ENCODE results near the gene CDK11B.

CDK11B gene

DNA sequence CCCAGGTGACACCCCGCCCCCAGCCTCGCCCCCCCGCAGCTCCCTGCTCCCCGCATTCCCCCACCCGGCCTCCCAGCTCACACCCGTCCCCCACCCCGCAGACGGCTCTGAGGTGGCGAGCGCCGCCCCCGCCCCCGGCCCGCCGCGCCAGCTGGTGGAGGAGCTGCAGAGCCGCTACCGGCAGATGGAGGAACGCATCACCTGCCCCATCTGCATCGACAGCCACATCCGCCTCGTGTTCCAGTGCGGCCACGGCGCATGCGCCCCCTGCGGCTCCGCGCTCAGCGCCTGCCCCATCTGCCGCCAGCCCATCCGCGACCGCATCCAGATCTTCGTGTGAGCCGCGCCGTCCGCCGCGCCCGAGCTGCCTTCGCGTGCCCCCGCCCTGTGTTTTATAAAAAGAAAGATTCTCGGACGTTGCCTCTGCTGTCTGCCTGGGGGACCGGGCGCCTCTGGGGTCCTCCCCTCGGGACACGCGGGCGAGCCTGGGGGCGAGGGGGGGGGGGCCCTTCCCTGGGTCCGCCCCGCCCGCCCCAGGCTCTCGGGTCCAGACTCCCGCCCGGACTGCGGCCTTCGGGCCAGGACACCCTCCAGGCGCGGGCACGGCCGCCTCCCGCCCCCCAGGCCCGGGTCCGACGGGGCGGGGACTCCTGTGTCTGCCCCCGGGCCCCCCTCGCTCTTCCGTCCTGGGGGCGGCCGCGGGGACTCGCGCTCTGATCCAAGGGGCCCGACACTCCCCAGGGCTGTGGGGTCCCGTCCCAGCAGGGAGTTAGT lies 28.4 kb downstream of the CDK11B start:
- H3K4me3 ChIP-seq (replicated peaks in 1 of 2; ENCODE audit: low read depth in 2 of 2, low read length in 2 of 2), result no peak overlapping the region
- TF ChIP-seq, protein P1, sequence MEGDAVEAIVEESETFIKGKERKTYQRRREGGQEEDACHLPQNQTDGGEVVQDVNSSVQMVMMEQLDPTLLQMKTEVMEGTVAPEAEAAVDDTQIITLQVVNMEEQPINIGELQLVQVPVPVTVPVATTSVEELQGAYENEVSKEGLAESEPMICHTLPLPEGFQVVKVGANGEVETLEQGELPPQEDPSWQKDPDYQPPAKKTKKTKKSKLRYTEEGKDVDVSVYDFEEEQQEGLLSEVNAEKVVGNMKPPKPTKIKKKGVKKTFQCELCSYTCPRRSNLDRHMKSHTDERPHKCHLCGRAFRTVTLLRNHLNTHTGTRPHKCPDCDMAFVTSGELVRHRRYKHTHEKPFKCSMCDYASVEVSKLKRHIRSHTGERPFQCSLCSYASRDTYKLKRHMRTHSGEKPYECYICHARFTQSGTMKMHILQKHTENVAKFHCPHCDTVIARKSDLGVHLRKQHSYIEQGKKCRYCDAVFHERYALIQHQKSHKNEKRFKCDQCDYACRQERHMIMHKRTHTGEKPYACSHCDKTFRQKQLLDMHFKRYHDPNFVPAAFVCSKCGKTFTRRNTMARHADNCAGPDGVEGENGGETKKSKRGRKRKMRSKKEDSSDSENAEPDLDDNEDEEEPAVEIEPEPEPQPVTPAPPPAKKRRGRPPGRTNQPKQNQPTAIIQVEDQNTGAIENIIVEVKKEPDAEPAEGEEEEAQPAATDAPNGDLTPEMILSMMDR (IDR thresholded peaks at IDR 0.05; ENCODE audit: low read depth, low read length), result no peak
- DNase-seq (ENCODE audit: low read depth in 2 of 2), result peak; percentile 46 to 67

DNA sequence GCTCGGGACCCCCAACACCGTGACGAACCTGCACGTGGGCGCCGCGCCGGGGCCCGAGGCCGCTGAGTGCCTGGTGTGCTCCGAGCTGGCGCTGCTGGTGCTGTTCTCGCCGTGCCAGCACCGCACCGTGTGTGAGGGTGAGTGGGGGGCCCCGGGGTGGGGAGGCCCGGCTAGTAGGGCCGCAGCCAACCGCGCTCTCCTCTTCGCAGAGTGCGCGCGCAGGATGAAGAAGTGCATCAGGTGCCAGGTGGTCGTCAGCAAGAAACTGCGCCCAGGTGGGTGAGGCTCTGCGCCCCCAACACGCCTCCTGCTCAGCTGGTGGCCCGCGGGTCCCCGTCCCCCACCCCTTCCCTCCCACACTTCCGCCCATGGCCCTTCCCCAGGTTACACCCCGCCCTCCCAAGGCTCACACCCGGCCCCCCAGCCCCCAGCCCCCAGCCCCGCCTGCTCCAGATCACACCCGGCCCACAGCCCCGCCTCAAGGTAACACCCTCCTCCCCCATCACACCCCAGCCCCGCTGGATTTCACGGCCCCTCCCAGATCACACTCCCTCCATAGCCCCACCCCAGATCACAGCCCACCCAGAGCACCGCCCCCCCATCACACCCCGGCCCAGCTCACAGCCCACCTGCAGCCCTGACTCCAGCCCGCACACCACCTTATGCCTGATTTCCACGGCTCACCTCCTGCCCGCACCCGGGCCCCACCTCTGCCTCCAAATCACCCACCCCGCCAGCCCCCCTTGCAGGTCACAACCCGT lies 29.2 kb downstream of the CDK11B start:
- DNase-seq (ENCODE audit: low read depth in 2 of 2), result no peak
- no peak overlapping the region for H3K4me3 ChIP-seq (replicated peaks in 1 of 2; ENCODE audit: low read depth in 2 of 2, low read length in 2 of 2)
- TF ChIP-seq, protein P1 (IDR thresholded peaks at IDR 0.05; ENCODE audit: low read depth, low read length), result no peak

DNA sequence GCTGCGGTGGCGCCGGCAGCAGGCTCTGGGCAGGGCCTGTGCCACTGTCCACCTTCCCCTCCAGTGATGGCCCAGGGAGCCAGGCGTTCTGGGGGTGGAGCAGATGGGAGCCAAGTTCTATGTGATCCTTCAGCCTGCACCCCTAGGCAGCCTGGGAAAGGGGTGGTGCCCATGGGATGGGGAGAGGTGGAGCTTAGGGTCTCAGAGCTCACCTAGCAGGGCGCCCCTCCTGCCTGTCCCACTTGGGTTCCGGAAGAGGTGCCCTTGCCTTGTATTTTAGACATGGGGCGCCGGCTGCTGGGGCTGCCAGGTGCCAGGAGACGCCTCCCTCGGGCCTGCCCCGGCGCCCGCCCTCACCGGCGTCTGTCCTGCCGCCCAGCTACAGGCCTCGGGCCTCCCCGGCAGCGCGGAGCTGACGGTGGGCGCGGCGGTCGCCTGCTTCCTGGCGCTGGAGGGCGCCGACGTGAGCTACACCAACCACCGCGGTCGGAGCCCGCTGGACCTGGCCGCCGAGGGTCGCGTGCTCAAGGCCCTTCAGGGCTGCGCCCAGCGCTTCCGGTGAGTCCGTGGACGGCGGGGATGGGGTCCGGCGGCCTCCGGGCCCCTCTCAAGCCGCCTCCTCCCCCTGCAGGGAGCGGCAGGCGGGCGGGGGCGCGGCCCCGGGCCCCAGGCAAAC lies 29.9 kb downstream of the CDK11B start:
- TF ChIP-seq, protein P1 (IDR thresholded peaks at IDR 0.05; ENCODE audit: low read depth, low read length), result no peak
- no peak for DNase-seq (ENCODE audit: low read depth in 2 of 2)
- H3K4me3 ChIP-seq (replicated peaks in 1 of 2; ENCODE audit: low read depth in 2 of 2, low read length in 2 of 2), result no peak overlapping the region

DNA sequence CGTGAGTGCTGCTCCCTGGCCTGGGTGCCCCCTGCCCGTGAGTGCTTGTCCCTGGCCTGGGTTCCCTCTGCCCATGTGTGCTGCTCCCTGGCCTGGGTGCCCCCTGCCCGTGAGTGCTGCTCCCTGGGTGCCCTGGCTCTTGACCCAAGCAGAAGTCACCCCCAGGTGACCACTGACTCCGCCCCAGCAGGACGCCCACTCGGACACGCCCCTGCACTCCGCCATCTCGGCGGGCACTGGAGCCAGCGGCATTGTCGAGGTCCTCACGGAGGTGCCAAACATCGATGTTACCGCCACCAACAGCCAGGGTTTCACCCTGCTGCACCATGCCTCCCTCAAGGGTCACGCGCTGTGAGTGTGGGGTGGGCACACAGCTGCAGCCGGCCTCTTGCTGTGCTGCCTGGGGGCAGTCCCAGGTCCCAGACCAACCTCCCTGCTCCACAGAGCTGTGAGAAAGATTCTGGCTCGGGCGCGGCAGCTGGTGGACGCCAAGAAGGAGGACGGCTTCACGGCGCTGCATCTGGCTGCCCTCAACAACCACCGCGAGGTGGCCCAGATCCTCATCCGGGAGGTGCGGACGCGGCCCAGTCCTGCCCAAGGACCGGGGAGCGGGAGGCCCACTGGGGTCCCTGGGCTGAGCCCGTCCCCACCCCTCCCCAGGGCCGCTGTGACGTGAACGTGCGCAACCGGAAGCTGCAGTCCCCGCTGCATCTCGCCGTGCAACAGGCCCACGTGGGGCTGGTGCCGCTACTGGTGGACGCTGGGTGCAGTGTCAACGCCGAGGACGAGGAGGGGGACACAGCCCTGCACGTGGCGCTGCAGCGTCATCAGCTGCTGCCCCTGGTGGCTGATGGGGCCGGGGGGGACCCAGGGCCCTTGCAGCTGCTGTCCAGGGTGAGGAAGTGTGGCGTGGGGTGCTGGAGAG lies 30.7 kb downstream of the CDK11B start:
- no peak for DNase-seq (ENCODE audit: low read depth in 2 of 2)
- no peak overlapping the region for H3K4me3 ChIP-seq (replicated peaks in 1 of 2; ENCODE audit: low read depth in 2 of 2, low read length in 2 of 2)
- TF ChIP-seq, protein P1 (IDR thresholded peaks at IDR 0.05; ENCODE audit: low read depth, low read length), result no peak

DNA sequence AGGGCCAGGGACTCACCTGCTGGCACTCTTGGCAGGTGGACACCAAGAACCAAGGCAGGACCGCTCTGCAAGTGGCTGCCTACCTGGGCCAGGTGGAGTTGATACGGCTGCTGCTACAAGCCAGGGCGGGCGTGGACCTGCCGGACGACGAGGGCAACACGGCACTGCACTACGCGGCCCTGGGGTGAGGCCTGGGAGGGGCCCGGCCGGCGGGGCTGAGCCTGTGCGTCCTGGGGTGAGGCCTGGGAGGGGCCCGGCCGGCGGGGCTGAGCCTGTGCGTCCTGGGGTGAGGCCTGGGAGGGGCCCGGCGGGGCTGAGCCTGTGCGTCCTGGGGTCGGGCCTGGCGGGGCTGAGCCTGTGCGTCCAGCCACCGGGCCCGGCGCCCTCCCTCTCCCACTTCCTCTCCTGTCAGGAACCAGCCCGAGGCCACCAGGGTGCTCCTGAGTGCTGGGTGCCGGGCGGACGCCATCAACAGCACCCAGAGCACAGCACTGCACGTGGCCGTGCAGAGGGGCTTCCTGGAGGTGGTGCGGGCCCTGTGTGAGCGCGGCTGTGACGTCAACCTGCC lies 31.5 kb downstream of the CDK11B start:
- H3K4me3 ChIP-seq (replicated peaks in 1 of 2; ENCODE audit: low read depth in 2 of 2, low read length in 2 of 2), result no peak overlapping the region
- DNase-seq (ENCODE audit: low read depth in 2 of 2), result no peak
- TF ChIP-seq, protein P1 (IDR thresholded peaks at IDR 0.05; ENCODE audit: low read depth, low read length), result no peak

All from cardiac fibroblast (primary cell).